Renal cortical epithelial cell (primary cell): ENCODE data around the gene RNF222. TPM values are rescaled to one million over a fixed set of nuclear protein-coding genes. Genes with fewer than 3 reads are reported as not detected.

Experiments used
- DNase-seq: peaks from one replicate; pipeline ENCODE4 v3.0.0-alpha.2; 2011; ENCODE audit warnings: low read depth
- total RNA-seq: library from RNA; depleted of rRNA; stranded (reverse); fragments of >200 nt; gene quantifications from 2 replicates; pipeline ENCODE4 v1.2.3, GENCODE V29; 2014

RNF222 gene, protein sequence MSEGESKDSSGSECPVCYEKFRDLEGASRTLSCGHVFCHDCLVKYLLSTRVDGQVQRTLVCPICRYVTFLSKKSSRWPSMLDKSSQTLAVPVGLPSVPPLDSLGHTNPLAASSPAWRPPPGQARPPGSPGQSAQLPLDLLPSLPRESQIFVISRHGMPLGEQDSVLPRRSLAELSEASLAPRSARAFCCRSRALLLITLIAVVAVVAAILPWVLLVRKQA
- total RNA-seq: not detected in 2 replicates

DNA sequence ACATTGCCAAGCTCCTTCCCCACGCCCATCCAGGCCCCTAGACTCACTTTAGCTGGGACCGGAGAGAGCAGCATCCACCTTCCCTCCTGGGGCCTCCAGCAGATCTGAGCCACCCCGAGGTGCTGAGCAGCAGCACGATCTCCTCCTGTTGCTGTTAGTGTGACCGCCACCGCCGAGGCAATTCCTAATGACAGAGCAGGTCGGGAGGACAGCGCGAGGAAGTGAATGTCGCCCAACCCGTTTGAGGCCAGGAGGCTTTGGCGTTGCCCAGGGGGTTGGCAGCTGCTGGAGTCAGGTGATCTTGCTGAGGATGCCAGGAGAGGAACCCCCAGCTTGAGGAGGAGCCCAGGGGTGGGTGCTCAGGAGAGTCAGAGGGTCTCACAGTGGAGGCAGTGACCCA lies at the start of gene RNF222:
TSS of gene RNF222 (minus strand) at position 192 of the 400 bp plus-strand sequence. CDS start 4,366 bp downstream, outside the sequence.
- DNase-seq: no peak

DNA sequence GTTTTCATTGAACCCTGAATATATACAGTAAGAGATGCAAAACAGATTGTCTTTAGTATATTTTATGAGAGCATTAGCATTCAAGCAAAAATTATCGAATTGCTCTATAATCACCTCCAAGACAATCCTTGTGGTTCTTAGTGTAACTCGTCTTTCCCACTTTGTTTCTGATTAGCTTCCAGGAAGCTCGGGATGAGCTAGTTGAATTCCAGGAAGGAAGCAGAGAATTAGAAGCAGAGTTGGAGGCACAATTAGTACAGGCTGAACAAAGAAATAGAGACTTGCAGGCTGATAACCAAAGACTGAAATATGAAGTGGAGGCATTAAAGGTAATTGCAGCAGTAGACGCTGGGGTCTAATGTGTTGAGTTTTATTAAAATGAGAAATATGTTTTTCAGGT lies 47.9 kb upstream of the RNF222 start:
- DNase-seq: no peak

DNA sequence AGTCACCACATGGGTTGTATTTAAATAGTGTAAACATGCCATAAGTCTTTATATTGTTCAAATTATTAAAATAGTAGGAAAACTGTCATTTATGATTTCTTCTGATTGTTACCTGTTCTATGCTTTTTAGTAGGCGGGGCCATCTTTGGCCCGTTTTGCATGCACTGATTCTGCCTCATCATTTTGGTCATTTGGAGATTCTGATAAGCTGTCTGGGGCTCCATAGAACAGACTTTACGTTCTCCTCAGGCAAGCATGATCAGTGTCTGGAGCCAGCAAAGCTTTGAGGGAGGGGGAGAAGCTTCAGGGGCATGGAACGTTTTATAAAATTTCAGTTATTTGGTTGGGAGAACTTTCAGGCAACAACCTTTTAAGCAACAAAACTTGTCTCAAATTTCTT lies 46.9 kb upstream of the RNF222 start:
- DNase-seq: no peak

DNA sequence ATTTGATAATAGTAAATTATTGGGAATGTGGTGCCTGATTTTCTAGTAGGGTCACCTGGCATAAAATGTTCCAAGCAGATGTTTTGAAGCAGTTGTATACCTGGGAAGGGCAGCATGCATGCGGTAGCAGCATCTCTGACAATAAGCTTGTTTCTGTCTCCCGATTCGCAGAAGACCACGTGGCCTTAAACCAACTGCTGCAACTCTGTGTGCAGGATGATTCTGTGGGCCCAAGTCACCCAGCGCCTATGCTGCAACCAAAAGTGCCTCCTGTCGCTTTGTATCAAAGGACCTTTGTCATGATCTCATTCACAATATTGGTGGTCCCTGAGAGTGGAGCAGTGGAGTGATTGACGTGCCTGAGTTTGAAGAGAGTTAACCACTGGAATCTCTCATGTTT lies 46.1 kb upstream of the RNF222 start:
- no peak for DNase-seq

DNA sequence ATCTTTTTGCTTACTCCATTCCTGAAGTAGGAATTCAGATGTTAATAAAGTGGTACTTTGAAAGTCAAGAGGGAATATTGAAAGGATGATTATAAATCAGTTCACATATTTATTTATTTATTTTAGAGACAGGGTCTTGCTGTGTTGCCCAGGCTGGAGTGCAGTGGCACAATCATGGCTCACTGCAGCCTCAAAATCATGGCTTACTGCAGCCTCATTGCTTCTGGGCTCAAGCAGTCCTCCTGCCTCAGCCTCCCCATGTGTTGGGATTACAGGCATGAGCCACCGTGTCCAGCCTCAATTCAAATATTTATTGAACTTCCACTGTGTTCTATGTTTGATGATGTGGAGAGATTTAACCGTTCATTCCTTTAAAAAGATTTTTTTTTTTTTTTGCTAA lies 44.7 kb upstream of the RNF222 start:
- DNase-seq: no peak

DNA sequence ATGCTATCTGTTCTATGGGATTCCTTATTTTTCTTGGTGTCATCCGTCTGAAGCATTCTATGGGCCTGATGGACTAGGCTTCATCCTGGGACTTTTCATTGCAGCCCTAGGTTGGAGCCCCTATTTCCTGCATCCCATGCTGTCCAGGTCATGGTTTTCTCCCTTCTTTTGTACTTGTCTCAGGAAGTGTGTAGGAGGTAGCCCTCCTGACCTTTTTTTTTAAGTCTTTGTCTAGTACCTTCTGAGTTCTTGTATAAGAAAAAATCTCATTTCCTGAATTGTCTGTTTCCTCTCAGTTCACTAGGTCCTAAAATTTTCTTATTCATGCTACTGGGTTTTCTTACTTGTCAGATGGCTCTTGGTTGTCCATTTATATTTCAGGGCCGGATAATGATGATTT lies 44.1 kb upstream of the RNF222 start:
- no peak for DNase-seq

DNA sequence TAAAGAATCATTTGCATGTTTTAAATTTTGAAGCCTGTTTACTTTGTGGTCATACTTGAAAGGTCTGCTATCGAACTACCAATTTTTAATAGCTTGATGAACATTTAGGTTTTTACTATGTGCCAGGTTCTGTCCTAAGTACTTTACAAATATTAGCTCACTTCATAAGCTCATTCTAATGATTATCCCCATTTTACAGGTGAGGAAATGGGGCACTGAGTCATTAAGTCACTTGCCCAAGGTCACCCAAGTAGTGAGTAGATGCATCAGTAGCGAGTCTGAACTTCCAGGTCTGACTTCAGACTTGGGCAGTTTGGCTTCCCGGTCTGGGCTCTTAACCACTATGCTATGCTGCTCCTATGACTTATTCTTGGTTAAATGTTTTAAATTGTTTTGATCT lies 42.1 kb upstream of the RNF222 start:
- DNase-seq: no peak

DNA sequence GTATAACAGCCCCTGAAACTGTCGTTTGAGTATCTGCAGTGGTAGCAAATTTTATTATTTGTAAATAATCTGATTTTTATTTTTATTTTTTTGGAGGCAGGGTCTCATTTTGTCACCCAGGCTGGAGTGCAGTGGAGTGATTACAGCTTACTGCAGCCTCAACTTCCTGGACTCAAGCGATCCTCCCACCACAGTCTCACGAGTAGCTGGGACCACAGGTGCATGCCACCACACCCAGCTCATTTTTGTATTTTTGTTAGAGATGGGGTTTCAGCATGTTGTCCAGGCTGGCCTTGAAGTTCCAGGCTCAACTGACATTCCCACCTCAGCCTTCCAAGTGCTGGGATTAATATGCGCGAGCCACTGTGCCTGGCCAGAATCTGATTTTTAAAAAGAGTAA lies 40.8 kb upstream of the RNF222 start:
- no peak for DNase-seq

DNA sequence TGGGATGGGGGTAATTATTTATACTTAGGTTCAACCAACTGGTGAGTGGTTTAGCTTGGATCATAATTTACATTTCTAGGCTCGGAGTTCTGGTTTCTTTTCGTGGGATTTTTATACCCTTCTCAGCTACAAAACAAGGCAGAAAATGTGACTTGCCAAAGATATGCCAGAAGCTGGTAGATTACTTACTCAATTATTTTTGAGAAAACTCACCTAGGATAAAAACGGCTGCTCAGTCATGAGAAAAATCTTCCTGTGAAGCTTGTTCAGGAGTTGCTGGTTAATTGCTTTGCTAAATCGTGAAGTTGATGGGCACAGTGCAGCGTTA lies 39.2 kb upstream of the RNF222 start:
- peak; percentile 13 for DNase-seq

DNA sequence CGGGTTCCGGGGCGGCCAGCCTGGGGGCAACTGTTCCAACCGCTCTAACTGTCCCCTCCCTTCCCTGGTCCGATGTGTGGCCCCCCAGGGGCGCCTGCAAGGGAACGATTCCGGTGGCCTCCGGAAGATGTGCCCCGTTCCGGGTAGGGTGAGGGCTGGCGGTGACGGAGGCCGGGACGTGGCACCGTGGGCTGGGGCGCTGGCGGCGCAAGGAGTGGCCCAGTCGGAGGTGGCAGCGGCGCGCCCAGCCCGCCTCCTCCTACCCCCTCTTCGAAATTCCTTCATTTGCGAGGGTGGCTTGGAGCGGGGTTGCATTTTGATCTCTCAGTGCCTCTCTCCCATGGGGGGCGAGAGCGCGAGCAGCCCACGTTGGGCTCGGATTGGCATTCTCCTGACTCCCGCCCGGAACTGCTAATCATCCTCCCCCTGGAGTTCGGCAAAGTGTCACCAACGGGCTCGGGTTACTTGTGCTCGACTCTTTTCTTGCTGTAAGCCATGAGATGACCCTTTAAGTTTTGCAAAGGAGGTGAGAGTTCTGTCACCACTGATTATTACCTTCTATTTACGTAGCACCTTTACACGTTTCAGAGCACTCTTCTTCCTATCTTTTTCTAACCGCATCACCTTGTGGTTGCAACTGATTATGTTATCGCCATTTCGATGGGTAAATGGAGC lies 38.7 kb upstream of the RNF222 start:
- peak; percentile 31 for DNase-seq

DNA sequence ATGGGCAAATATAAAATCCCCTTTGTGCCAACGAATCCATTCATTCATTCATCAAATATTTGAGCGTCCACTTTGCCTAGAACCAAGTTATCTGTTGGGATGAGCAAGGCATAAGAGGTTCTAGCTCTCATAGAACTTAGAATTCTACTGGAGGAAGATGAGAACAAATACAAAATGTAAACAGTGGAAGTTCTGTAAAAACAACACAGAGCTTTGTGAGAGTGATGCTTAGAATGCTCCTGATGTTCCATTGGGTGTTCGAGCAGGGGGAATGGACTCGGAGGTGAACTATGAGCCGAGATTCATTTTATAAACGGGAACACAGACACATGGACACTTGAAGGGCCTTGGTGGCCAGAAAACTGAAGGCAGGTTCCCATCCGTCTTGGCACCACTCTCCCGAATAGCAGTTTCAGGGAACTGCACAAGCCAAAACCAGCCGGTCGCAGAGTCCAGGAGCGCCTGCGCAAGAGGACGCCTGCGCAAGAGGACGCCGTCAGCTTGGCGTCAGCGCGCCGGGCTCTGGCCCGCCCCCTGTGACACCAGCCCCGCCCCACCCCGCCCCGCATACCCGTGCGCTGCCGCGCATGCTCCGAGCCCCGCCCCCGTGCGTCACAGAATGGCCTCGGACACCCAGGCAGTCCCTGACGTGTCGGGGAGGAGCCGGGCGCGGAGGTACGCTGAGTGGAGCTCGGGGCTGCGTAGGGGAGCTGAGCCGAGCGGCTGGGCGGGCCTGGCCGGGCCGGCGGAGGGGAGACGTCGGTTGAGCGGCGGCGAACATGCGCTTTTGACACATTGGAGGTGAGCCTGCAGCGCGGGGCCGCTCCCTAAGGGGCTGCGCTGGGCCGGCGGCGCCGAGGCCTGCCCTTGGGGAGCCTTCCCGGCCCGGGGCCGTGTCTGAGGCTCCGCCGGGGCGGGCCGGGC lies 37.9 kb upstream of the RNF222 start, which contains the start of gene NDEL1:
TSS of gene NDEL1 (plus strand) at position 640 of the 924 bp plus-strand sequence. CDS start 8,388 bp downstream, outside the sequence.
- peak; percentile 89 for DNase-seq

DNA sequence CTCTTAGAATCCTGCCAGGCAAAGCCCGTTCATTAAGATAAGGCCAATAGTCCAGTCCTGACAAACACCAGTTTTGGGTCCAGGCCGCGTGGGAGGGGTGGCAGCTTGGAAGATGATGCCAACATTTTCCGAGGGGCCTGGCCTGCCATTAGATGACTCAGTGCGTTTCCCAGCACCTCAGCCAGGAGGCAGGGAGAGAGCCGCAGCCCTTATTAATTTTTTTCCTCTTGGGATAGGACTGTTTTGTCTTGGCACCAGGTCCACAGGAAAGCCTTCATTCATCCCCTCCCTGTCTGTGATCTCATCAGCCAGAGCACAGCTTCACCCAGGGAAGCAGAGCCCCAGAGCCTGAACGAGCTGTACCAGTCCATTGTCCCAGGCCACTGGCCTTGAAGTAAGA lies 33.3 kb upstream of the RNF222 start:
- no peak for DNase-seq

DNA sequence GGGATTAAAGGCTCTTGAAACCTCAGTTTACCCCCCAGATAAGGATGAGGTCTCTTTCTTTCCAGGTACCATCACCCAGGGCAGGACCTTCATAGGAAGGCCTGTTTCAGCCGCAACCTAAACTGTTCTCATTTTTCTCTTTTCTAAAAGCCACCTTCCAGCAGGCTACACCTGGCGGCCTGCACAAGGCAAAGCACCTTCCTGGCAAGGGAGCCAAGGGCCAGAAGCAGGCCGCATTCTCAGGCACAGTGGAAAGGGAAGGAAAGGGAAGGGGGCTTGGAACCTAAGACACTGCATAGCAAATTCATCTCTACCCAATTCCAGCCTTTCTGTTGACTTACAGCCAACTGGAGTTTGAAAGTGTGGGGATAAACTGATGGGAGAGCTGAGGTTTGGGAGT lies 29.2 kb upstream of the RNF222 start:
- DNase-seq: no peak

DNA sequence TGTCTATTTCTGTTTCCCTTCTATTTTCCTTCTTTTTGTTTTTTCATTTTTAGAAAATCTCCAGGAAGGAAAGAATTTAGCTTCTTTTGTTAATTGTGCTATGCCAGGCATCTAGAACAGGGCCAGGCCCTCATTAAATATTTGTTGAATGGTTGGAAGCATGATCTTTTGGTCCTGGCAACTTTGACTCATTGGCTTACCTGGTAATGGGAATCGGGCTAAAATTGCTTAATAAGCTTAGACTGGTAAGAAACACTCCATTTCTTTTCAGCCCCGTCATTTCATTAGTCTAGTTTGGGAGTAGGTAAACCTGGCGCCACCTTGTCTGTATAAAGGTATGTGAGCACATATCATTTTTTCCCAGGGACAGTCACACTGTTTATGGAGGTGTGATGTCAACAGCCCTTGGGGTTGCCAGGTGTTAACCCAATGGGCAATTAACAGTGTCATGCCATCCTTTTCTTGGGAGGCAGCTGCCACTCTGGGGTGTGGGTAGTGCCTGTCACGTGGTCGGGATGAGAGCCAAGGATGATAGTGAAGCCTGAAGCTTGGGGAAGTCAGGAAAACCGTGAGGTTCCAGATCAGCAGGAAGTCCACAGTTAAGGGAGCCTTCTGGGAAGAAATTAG lies 28.6 kb upstream of the RNF222 start:
- no peak for DNase-seq

DNA sequence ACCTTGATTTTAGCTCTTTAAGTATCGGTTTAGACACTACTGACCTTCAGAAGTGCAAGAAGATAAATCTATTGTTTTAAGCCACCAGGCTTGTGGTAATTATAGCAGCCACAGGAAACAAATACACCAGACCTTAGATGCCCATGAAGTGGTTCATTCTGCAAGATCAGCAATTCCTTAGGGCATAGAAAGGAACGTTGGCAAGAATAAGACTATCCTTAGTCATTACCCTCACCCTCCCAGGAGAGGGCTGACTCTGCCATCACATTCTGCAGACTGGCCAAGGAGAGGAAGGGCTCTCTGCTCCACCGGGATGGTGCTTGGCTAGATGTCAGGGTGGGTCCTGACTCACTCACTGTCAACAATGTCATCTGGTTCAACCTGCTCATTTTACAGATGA lies 23.9 kb upstream of the RNF222 start:
- DNase-seq: peak; percentile 82

DNA sequence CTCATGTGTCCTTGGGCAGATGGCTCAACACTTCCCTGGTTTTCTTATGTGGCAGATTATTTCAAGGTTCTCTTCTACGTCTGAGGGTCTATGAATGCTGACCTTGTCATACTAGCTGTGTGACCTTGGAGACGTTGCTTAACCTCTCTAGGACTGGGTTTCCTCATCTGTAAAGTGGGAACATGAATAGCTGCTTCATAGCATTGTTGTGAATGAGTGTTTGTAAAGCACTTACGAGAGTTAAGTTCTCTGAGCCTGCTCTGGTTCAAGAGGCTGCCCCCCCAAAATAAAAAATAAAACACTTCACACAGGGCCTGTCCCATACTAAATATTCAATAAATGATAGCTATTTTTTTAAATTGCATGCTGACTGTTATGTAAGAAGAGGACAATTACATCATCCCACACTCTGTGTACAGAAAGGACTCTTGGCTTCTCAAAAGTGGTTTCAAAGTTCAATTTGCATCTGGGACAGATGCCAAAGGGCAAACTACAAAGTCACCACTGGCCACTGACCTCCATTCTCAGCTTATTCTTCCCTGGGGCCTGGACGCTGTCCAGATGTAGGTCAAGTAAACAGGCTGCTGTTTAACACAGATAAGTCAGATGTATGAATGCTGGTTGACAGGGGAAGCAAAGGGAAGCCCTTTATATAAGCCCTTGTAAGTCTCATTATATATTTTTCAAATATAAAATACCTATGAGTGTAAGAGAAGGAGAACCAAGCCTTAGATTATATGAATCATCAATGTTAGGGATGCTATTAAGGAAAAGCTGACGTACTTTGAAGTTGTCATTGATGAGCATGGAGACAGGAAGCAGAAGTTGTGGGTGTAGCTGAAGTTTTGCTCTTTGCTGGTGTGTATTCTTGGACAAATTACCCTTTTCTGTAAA lies 22.7 kb upstream of the RNF222 start:
- DNase-seq: peak; percentile 89

DNA sequence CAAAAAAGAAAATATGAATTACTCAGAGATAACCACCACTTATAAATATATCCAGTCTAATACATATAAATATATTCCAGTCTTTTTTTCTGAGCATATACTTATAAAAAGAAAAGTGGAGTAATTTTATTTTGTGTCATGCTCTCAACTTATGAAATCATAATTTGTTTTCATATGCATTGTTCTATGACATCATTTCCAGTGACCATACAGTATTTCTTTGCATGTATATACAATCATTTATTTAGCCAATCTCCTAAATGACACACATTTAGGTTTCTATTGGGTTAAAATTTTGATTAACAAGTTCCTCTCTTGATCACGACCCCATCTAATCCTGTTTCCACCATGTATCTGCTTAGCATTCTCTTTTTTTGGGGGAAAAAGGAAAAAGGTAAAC lies 21.7 kb upstream of the RNF222 start:
- DNase-seq: no peak

DNA sequence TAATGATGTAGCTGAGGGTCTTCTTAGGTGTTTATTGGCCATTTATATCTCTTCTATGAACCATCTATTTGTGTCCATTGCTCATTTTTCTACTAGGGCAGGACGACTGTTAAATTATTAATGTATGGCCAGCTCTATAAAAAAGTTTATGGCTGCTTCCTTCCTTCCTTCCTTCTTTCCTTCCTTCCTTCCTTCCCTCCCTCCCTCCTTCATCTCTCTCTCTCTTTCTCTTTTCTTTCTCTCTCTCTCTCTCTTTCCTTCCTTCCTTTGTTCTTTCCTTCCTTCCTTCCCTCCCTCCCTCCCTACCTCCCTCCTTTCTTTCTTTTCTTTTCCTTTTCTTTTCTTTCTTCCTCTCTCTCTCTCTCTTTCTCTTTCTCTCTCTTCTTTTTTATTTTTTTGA lies 20.8 kb upstream of the RNF222 start:
- no peak for DNase-seq

DNA sequence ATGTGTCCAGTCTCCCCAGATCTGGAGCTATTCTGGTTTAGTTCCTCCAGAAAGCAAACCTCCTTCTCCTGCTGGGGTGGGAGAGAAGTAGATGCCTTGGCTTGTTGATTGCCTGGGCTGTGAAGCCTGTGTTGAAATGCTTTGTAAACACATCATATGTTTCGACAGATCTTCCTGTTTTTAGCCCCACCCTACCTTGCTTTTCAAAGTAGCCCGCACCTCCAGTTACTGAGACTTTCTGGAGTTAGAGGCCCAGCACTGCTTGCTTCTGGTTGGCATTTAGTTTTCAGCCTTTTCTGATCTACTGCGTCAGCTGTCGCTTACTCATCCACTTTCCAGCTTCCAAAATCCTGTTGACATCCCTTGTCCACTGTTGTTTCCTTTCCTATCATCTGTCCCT lies 20.2 kb upstream of the RNF222 start:
- no peak for DNase-seq

DNA sequence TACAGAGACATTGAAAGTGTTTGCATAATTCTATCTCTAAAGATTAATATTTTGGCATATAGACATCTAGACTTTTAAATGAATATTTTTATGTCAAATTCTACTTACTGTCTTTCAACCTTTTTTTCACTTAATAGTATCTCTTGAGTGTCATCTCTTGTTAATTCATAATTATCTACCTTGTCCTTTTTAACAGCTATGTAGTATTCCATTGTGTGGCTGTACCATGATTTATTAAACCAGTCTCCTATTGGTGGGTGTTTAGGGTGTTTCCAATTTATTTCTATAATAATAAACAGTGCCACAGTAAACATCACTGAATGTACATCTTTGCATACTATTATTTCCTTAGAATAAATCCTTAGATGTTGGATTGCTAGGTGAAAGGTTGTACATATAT lies 16.3 kb upstream of the RNF222 start:
- no peak for DNase-seq

DNA sequence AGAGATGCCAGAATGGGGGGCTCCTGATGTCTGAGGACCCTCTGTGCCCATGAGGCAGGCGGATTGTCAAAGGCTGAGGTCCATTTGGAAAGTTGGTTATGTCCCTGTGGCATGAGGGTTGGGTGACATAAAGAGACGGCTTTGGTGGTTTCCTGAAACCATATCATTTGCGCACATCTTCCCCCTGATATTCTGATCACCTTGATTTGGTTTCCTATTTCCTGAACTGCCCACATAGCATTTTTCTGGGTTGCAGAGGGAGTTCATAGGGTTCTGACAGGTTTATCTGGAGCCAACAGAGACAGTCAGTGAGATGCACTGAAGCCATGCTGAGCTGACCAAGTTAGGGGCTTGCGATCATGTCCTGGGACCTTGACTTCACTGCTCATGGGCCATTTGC lies 15.7 kb upstream of the RNF222 start:
- DNase-seq: no peak
